GM10266 (cell line): ENCODE data around the gene GRAMD1A.

Experiments
- DNase-seq: peaks from one replicate; pipeline ENCODE4 v3.0.0; 2012; ENCODE audit errors: extremely low spot score
- CTCF ChIP-seq: IDR thresholded peaks from 2 replicates; pipeline ENCODE4 v1.5.1; 2012; ENCODE audit warnings: mild to moderate bottlenecking, low read depth; ENCODE audit not compliant: control insufficient read depth, insufficient read depth; ENCODE audit errors: missing control alignments

The GRAMD1A gene

GRCh38 chr19:35021016-35021415, 20.9 kb downstream of the GRAMD1A start:
- no peak for DNase-seq
- no peak for TF ChIP-seq CTCF

- DNase-seq, result no peak
- TF ChIP-seq CTCF, result no peak
Measured at GRCh38 chr19:35021596-35021995, 21.5 kb downstream of the GRAMD1A start.

DNA sequence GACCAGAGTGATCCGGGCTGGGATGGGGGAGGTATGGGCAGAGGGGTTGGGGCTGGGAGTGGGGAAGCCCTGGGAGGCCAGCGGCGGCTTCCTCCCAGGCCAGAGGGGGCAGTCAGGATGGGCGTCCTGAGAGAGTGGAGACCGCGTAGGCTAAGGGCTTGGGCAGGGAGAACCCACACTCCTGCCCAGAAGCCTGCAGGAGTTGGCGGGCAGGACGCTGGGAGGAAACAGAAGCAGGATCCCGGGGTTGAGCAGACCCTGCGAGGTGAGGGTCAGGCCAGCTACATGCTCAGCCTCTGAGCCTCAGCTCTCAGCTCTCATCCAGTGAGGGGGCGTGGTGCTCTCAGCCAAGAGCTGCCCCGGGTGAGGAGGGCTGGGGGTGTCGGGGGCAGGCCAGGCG, 22.3 kb downstream of the GRAMD1A start:
- no peak for DNase-seq
- no peak for TF ChIP-seq CTCF

DNA sequence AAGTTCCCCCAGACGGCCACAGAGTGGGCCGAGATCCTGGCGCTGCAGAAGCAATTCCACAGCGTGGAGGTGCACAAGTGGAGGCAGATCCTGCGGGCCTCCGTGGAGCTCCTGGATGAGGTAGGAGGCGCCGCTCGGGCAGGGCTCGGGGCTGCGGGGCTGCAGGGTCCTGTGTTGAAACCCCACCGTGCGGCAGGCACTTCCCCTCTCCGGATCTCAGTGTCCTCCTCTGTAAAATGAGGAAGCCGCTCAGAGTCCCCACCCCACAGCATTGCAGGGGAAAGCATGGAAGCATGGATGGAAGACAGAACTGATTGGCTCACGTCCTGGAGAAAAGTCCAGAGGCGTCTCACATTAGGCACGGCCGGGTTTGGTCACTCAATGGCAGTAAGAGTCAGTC, 23.3 kb downstream of the GRAMD1A start:
- TF ChIP-seq CTCF, result no peak
- DNase-seq, result no peak

DNA sequence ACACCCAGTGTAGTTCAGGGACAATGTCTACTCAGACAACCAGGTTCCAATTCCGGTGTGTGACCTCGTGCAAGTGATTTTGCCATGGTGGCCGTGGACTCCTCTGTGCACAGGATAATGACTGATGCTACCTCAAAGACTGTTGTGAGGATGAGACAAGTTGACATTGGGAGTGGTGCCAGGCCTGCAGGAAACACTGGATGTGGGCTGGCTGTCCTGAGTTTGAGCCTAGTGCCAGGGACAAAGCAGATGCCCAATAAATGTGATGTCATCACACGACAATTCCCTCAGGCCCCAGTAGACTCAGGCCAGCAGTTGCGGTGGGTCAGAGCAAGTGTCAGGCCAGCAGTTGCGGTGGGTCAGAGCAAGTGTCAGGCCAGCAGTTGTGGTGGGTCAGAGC, 24.0 kb downstream of the GRAMD1A start:
- no peak for DNase-seq
- TF ChIP-seq CTCF, result no peak

DNA sequence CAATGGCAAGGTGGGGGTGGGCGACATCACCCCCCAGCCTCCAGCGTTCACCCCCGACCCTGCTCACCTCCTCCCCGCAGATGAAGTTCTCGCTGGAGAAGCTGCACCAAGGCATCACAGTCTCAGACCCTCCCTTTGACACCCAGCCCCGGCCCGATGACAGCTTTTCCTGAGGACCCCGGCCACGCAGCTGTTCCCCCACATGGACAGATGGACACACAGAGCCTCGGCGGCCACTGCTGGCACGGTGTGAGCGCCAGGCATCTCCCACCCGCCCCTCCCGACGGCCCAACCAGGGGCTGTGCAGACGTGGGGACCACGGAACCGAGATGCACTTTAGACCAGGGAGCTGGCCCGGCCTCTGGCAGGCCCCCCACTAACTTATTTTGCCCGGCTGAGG, 25.8 kb downstream of the GRAMD1A start:
- TF ChIP-seq CTCF, result no peak
- no peak for DNase-seq

DNA sequence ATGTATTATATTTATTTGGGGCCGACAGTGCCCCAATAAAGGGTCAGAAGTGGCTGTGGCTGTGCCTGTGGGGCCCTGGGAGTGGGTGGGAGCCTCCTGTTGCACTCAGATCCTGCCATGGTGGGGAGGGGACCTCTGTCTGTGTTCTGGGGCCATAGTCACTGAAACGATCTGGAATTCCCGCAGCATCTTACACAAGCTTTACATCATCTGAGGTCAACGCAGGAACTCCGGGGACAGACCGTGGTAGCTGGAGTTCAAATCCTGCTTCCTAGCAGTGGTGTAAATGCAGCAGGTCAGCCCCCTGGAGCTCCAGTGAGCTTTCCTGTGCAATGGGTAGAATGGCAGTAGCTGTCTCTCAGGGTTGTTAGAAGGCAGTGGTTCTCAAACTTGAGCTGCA, 26.3 kb downstream of the GRAMD1A start:
- no peak for DNase-seq
- TF ChIP-seq CTCF, result no peak

DNA sequence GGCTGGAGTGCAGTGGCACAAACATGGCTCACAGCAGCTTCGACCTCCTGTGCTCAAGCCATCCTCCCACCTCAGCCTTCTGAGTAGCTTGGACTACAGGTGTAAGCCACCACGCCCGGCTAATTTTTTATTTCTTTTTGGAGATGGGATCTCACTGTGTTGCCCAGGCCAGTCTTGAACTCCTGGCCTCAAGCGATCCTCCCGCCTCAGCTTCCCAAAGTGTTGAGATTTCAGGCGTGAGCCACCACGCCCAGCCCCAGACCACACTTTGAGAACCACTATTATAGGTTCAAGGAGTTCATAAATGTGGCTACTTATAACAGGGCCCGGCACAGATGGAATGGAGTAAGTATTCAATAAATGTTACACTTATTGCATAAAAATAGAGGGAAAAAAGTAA, 26.9 kb downstream of the GRAMD1A start:
- no peak for TF ChIP-seq CTCF
- DNase-seq, result no peak
